WTC11 (cell line): ENCODE data around the gene HBEGF. TPM values are rescaled to one million over a fixed set of nuclear protein-coding genes. Genes with fewer than 3 reads are reported as not detected.

ENCODE experiments used
- ATAC-seq: fragments of 200-7000 bp; cut with Tn5 transposase; 2 replicates; pipeline ENCODE4 v1.10.0; 2021; ENCODE audit warnings: mild to moderate bottlenecking, moderate library complexity
- CTCF ChIA-PET: fragments of 300-600 bp; sonication (Branson Sonifier 250); formaldehyde crosslinking; loops from one replicate; lab custom pipeline; 2021; ENCODE audit warnings: antibody characterized with exemption; lab: Charles Lee
- POLR2A ChIA-PET: fragments of 350-600 bp; sonication (Branson Sonifier 250); formaldehyde crosslinking; loops from one replicate; lab custom pipeline; 2021; ENCODE audit warnings: antibody characterized with exemption; lab: Charles Lee
- DNase-seq: peaks from one replicate; pipeline ENCODE4 v3.0.0; 2021; ENCODE audit warnings: low spot score
- H3K27ac Mint-ChIP-seq: 2 replicates; pipeline ENCODE4 v1.8.0; 2021; ENCODE audit warnings: mixed read lengths
- H3K27me3 Mint-ChIP-seq: 2 replicates; pipeline ENCODE4 v1.8.0; 2021; ENCODE audit warnings: low read depth, mild to moderate bottlenecking, moderate library complexity, mixed read lengths
- H3K36me3 Mint-ChIP-seq: 2 replicates; pipeline ENCODE4 v1.8.0; 2021; ENCODE audit warnings: mixed read lengths
- H3K4me1 Mint-ChIP-seq: 2 replicates; pipeline ENCODE4 v1.8.0; 2022; ENCODE audit warnings: mixed read lengths
- H3K4me3 Mint-ChIP-seq: 2 replicates; pipeline ENCODE4 v1.8.0; 2021; ENCODE audit warnings: mild to moderate bottlenecking, moderate library complexity, mixed read lengths
- H3K9me3 Mint-ChIP-seq: 2 replicates; pipeline ENCODE4 v1.8.0; 2021; ENCODE audit warnings: mixed read lengths
- CBFB ChIP-seq: sonication (generic); formaldehyde crosslinking; IDR thresholded peaks from 2 replicates; pipeline ENCODE4 v1.8.1; 2022; ENCODE audit warnings: mild to moderate bottlenecking, low read depth, missing genetic modification reagents
- CREB1 ChIP-seq: sonication (generic); formaldehyde crosslinking; IDR thresholded peaks from 2 replicates; pipeline ENCODE4 v1.8.0; 2023; ENCODE audit warnings: mild to moderate bottlenecking, missing genetic modification reagents
- ELF4 ChIP-seq: sonication (generic); formaldehyde crosslinking; IDR thresholded peaks from 2 replicates; pipeline ENCODE4 v1.8.1; 2022; ENCODE audit warnings: low read depth, mild to moderate bottlenecking, moderate library complexity, missing genetic modification reagents
- ESRRA ChIP-seq: sonication (generic); formaldehyde crosslinking; IDR thresholded peaks from 2 replicates; pipeline ENCODE4 v1.8.1; 2022; ENCODE audit warnings: mild to moderate bottlenecking, missing genetic modification reagents, borderline replicate concordance
- FOXJ3 ChIP-seq: sonication (generic); formaldehyde crosslinking; IDR thresholded peaks from 2 replicates; pipeline ENCODE4 v1.9.0; 2021; ENCODE audit warnings: missing genetic modification reagents, mild to moderate bottlenecking, borderline replicate concordance
- FOXK1 ChIP-seq: sonication (generic); formaldehyde crosslinking; IDR thresholded peaks from 2 replicates; pipeline ENCODE4 v1.8.0; 2022; ENCODE audit warnings: mild to moderate bottlenecking, moderate library complexity, missing genetic modification reagents
- GABPB1 ChIP-seq: sonication (generic); formaldehyde crosslinking; IDR thresholded peaks from 2 replicates; pipeline ENCODE4 v1.8.1; 2023; ENCODE audit warnings: mild to moderate bottlenecking, missing genetic modification reagents
- JAZF1 ChIP-seq: fragments of 250-450 bp; sonication (Bioruptor Pico); IDR thresholded peaks from 2 replicates; pipeline ENCODE4 v1.9.0; 2021; ENCODE audit warnings: moderate library complexity, mild to moderate bottlenecking, inconsistent platforms
- KAT7 ChIP-seq: sonication (generic); formaldehyde crosslinking; IDR thresholded peaks from 2 replicates; pipeline ENCODE4 v1.8.1; 2023; ENCODE audit warnings: missing genetic modification reagents, mild to moderate bottlenecking, borderline replicate concordance
- MYBL2 ChIP-seq: sonication (generic); formaldehyde crosslinking; IDR thresholded peaks from 2 replicates; pipeline ENCODE4 v1.8.1; 2023; ENCODE audit warnings: mild to moderate bottlenecking, moderate library complexity, missing genetic modification reagents
- NFATC4 ChIP-seq: fragments of 250-450 bp; sonication (Bioruptor Pico); IDR thresholded peaks from 2 replicates; pipeline ENCODE4 v1.9.0; 2021; ENCODE audit warnings: mild to moderate bottlenecking
- NR1H2 ChIP-seq: sonication (generic); formaldehyde crosslinking; IDR thresholded peaks from 2 replicates; pipeline ENCODE4 v1.9.0; 2021; ENCODE audit warnings: mild to moderate bottlenecking, moderate library complexity, missing genetic modification reagents
- SMAD4 ChIP-seq: sonication (generic); formaldehyde crosslinking; IDR thresholded peaks from 2 replicates; pipeline ENCODE4 v1.8.0; 2022; ENCODE audit warnings: mild to moderate bottlenecking, missing genetic modification reagents
- SP1 ChIP-seq: sonication (generic); formaldehyde crosslinking; conservative IDR thresholded peaks from 2 replicates; pipeline ENCODE4 v1.8.1; 2022; ENCODE audit warnings: missing genetic modification reagents
- TEAD1 ChIP-seq: sonication (generic); formaldehyde crosslinking; IDR thresholded peaks from 2 replicates; pipeline ENCODE4 v1.8.0; 2022; ENCODE audit warnings: mild to moderate bottlenecking, missing genetic modification reagents
- ZNF396 ChIP-seq: fragments of 250-450 bp; sonication (Bioruptor Pico); IDR thresholded peaks from 2 replicates; pipeline ENCODE4 v1.8.0; 2021; ENCODE audit warnings: mild to moderate bottlenecking, moderate library complexity, borderline replicate concordance
- total RNA-seq: library from RNA; stranded (reverse); gene quantifications from 3 replicates; pipeline ENCODE4 v1.2.3, GENCODE V29; 2021
- TF ChIP-seq, protein P1 (sequence below): sonication (generic); formaldehyde crosslinking; IDR thresholded peaks from 2 replicates; pipeline ENCODE4 v1.8.0; 2023; ENCODE audit warnings: missing genetic modification reagents
- TF ChIP-seq, protein P2 (sequence below): sonication (generic); formaldehyde crosslinking; IDR thresholded peaks from 2 replicates; pipeline ENCODE4 v1.8.0; 2022; ENCODE audit warnings: mild to moderate bottlenecking, missing genetic modification reagents
- TF ChIP-seq, protein P3 (sequence below): fragments of 250-450 bp; sonication (Bioruptor Pico); IDR thresholded peaks from 2 replicates; pipeline ENCODE4 v1.8.0; 2021; ENCODE audit warnings: mild to moderate bottlenecking
- TF ChIP-seq, protein P4 (sequence below): sonication (generic); formaldehyde crosslinking; IDR thresholded peaks from 2 replicates; pipeline ENCODE4 v1.8.1; 2022; ENCODE audit warnings: low read depth, missing genetic modification reagents, borderline replicate concordance
- TF ChIP-seq, protein P5 (sequence below): fragments of 250-450 bp; sonication (Bioruptor Pico); IDR thresholded peaks from 2 replicates; pipeline ENCODE4 v1.9.0; 2021; ENCODE audit warnings: moderate library complexity, mild to moderate bottlenecking, inconsistent platforms, borderline replicate concordance
- TF ChIP-seq, protein P6 (sequence below): sonication (generic); formaldehyde crosslinking; IDR thresholded peaks from 2 replicates; pipeline ENCODE4 v1.8.0; 2023; ENCODE audit warnings: missing genetic modification reagents, mild to moderate bottlenecking, borderline replicate concordance

The HBEGF gene
- total RNA-seq, 1 experiment from 2014 or later = 4.0 TPM

DNA sequence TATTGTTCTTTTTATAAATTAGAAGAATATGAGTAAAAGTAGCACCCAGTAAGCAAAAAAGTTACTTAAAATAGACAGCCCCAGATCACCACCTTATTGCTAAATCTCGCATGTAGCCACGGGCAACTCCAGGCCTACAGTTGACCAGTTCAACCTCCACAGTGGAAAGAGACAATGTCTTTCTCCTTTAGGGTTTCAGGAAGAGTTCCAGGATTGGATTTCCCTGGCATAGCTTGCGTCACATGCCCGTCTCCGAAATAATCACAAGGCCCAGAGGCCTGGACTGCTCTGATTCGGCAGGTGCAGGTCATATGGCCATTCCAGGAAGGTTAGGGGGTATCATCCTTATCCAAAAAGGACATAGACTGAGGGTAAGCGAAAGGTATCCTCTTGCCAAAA, 33.6 kb downstream of the HBEGF start:
- TF ChIP-seq, protein P1, sequence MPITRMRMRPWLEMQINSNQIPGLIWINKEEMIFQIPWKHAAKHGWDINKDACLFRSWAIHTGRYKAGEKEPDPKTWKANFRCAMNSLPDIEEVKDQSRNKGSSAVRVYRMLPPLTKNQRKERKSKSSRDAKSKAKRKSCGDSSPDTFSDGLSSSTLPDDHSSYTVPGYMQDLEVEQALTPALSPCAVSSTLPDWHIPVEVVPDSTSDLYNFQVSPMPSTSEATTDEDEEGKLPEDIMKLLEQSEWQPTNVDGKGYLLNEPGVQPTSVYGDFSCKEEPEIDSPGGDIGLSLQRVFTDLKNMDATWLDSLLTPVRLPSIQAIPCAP (CRISPR knock-in tag) = no peak
- TF ChIP-seq ZNF396 (CRISPR knock-in tag) = no peak
- TF ChIP-seq, all 79 proteins: peak for 0
- peaks cover 14% of the 10 kb centered on the region for H3K4me1 Mint-ChIP-seq
- no peak overlapping the region for H3K4me3 Mint-ChIP-seq
- H3K27me3 Mint-ChIP-seq = no peaks in the 10 kb centered on the region
- POLR2A ChIA-PET = no interaction called here
- ATAC-seq (no peak), DNase-seq (no peak)
- CTCF ChIA-PET = interaction anchor here (1.2 to 2.6 kb wide), 6 partner anchors 15 to 70 kb away, joined by 3 to 23 read pairs (median 6); partner anchors contain the start of gene HBEGF
- H3K9me3 Mint-ChIP-seq = no peaks in the 10 kb centered on the region
- no peaks in the 10 kb centered on the region for H3K36me3 Mint-ChIP-seq
- H3K27ac Mint-ChIP-seq = 0 out of 2 replicates have a peak overlapping the region, but pooled peaks have one; percentile 2

DNA sequence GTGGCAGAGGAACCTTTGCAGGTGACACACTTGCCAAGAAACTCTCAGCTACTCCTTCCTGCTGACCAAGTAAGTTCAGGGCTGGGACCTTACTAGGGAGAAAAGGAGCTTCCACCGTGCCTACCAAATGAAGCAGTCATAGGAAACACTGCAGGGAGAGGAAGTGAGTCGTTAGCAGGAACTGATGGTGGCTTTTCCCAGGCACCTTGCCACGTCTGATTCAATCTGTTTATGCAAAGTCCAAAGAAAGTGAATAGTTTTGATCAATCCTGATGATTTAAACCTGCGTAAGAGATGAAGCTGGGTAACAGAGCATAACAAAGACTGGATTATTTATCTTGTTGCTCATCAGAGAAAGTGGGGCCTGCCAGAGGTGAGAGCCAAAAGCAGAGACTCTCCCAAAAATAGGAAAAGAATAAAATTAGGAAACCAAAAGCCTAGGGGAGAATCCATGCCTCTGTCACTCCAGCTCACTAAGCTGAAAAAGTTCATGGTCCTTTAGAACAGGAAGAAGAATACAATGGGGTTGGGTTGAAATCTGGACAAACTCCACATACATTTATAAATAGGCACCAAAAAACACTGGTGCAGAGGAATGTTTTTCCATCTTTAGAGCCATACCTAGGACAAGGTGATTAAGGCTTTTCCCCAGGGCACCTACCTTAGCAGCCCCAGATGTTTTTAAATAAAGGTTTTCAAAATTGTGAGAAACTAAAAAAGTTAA, 34.2 kb downstream of the HBEGF start:
- ChIA-PET POLR2A (no interaction called here), CTCF (interaction anchor here (0.6 to 2.6 kb wide), 6 partner anchors 16 to 72 kb away, joined by 3 to 23 read pairs (median 4); partner anchors contain the start of gene HBEGF)
- Mint-ChIP-seq H3K9me3 (no peaks in the 10 kb centered on the region), H3K4me1 (peaks cover 14% of the 10 kb centered on the region)
- ATAC-seq = peak; percentile 94
- TF ChIP-seq, protein P2, sequence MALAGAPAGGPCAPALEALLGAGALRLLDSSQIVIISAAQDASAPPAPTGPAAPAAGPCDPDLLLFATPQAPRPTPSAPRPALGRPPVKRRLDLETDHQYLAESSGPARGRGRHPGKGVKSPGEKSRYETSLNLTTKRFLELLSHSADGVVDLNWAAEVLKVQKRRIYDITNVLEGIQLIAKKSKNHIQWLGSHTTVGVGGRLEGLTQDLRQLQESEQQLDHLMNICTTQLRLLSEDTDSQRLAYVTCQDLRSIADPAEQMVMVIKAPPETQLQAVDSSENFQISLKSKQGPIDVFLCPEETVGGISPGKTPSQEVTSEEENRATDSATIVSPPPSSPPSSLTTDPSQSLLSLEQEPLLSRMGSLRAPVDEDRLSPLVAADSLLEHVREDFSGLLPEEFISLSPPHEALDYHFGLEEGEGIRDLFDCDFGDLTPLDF (CRISPR knock-in tag) = no peak
- no peak for TF ChIP-seq ESRRA (CRISPR knock-in tag)
- no peak for TF ChIP-seq FOXK1
- TF ChIP-seq JAZF1 (CRISPR knock-in tag) = no peak
- TF ChIP-seq ZNF396 (CRISPR knock-in tag) = no peak
- no peak for TF ChIP-seq NR1H2
- no peak for TF ChIP-seq NFATC4 (CRISPR knock-in tag)
- TF ChIP-seq, protein P3, sequence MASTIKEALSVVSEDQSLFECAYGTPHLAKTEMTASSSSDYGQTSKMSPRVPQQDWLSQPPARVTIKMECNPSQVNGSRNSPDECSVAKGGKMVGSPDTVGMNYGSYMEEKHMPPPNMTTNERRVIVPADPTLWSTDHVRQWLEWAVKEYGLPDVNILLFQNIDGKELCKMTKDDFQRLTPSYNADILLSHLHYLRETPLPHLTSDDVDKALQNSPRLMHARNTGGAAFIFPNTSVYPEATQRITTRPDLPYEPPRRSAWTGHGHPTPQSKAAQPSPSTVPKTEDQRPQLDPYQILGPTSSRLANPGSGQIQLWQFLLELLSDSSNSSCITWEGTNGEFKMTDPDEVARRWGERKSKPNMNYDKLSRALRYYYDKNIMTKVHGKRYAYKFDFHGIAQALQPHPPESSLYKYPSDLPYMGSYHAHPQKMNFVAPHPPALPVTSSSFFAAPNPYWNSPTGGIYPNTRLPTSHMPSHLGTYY (CRISPR knock-in tag) = no peak
- TF ChIP-seq CREB1 (CRISPR knock-in tag) = no peak
- TF ChIP-seq KAT7 (CRISPR knock-in tag) = no peak
- TF ChIP-seq ELF4 (CRISPR knock-in tag) = no peak
- TF ChIP-seq, protein P4, sequence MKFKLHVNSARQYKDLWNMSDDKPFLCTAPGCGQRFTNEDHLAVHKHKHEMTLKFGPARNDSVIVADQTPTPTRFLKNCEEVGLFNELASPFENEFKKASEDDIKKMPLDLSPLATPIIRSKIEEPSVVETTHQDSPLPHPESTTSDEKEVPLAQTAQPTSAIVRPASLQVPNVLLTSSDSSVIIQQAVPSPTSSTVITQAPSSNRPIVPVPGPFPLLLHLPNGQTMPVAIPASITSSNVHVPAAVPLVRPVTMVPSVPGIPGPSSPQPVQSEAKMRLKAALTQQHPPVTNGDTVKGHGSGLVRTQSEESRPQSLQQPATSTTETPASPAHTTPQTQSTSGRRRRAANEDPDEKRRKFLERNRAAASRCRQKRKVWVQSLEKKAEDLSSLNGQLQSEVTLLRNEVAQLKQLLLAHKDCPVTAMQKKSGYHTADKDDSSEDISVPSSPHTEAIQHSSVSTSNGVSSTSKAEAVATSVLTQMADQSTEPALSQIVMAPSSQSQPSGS (CRISPR knock-in tag) = no peak
- no peak for TF ChIP-seq FOXJ3 (CRISPR knock-in tag)
- TF ChIP-seq, all 79 proteins: peak for 0
- DNase-seq = no peak
- Mint-ChIP-seq H3K27me3 (no peaks in the 10 kb centered on the region), H3K27ac (peak overlapping the region; percentile 59), H3K36me3 (no peaks in the 10 kb centered on the region), H3K4me3 (no peak overlapping the region)

DNA sequence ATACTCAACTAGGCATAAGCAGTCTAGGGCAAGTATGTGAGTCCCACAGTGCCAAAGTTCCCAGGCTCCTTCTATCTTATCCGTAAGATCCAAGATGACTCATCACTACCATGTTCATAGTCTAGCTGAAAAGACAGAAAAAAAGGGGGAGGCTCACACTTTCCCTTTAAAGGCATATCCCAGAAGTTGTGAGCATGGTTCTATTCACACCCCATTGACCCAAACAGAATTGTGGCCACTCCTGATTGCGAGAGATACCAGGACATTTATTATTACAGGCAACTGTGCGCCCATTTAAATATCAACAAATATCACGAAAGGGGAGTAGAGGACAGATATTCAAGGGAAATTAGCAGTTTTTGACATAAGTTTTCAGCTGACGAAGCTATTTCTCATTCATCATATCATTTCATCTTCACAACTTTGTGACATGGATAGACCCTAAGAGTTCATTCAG, 35.4 kb downstream of the HBEGF start:
- H3K9me3 Mint-ChIP-seq = no peaks in the 10 kb centered on the region
- H3K4me3 Mint-ChIP-seq = no peak overlapping the region
- H3K27ac Mint-ChIP-seq = no peak overlapping the region
- ATAC-seq (no peak), DNase-seq (no peak)
- peaks cover 5% of the 10 kb centered on the region; the same call in 1 of the 2 replicates for H3K27me3 Mint-ChIP-seq
- POLR2A ChIA-PET = no interaction called here
- CTCF ChIA-PET = interaction anchor here (1.4 to 2.6 kb wide), 3 partner anchors 35 to 66 kb away, joined by 6 to 23 read pairs (median 6); partner anchors contain the start of gene HBEGF
- peaks cover 14% of the 10 kb centered on the region for H3K4me1 Mint-ChIP-seq
- H3K36me3 Mint-ChIP-seq = no peaks in the 10 kb centered on the region
- no peak for TF ChIP-seq ELF4 (CRISPR knock-in tag)
- TF ChIP-seq TEAD1 (CRISPR knock-in tag) = no peak
- TF ChIP-seq GABPB1 (CRISPR knock-in tag) = no peak
- TF ChIP-seq, protein P5, sequence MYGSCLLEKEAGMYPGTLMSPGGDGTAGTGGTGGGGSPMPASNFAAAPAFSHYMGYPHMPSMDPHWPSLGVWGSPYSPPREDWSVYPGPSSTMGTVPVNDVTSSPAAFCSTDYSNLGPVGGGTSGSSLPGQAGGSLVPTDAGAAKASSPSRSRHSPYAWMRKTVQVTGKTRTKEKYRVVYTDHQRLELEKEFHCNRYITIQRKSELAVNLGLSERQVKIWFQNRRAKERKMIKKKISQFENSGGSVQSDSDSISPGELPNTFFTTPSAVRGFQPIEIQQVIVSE (CRISPR knock-in tag) = no peak
- no peak for TF ChIP-seq SP1 (CRISPR knock-in tag)
- no peak for TF ChIP-seq MYBL2
- TF ChIP-seq, protein P6, sequence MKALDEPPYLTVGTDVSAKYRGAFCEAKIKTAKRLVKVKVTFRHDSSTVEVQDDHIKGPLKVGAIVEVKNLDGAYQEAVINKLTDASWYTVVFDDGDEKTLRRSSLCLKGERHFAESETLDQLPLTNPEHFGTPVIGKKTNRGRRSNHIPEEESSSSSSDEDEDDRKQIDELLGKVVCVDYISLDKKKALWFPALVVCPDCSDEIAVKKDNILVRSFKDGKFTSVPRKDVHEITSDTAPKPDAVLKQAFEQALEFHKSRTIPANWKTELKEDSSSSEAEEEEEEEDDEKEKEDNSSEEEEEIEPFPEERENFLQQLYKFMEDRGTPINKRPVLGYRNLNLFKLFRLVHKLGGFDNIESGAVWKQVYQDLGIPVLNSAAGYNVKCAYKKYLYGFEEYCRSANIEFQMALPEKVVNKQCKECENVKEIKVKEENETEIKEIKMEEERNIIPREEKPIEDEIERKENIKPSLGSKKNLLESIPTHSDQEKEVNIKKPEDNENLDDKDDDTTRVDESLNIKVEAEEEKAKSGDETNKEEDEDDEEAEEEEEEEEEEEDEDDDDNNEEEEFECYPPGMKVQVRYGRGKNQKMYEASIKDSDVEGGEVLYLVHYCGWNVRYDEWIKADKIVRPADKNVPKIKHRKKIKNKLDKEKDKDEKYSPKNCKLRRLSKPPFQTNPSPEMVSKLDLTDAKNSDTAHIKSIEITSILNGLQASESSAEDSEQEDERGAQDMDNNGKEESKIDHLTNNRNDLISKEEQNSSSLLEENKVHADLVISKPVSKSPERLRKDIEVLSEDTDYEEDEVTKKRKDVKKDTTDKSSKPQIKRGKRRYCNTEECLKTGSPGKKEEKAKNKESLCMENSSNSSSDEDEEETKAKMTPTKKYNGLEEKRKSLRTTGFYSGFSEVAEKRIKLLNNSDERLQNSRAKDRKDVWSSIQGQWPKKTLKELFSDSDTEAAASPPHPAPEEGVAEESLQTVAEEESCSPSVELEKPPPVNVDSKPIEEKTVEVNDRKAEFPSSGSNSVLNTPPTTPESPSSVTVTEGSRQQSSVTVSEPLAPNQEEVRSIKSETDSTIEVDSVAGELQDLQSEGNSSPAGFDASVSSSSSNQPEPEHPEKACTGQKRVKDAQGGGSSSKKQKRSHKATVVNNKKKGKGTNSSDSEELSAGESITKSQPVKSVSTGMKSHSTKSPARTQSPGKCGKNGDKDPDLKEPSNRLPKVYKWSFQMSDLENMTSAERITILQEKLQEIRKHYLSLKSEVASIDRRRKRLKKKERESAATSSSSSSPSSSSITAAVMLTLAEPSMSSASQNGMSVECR (CRISPR knock-in tag) = no peak
- no peak for TF ChIP-seq SMAD4 (CRISPR knock-in tag)
- TF ChIP-seq CBFB (CRISPR knock-in tag) = no peak
